ENCODE data around the gene EPHA10.

Gene EPHA10

DNA sequence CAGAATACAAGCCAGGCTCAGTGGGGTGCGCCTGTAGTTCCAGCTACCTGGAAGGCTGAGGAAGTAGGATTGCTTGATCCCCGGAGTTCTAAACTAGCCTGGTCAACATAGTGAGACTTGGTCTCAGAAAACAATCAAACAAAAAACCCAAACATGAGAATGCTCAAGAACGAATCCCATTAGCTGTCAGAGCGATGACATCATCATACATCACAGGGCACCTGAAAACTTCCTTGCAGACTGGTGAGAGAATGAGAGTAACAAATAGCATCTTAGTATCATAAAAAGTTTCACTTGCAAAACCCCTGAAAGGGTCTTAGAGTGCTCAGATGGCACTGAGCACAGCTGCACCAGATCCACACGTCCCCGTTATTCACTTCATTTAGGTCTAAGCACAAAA lies 93.7 kb downstream of the EPHA10 start:
- Histone ChIP-seq H3K4me3 (IDR thresholded peaks at IDR 0.05; ENCODE audit: insufficient read depth, low read depth, low read length) (no peak overlapping the region), H3K4me1 (ENCODE audit: low read depth, poor library complexity, severe bottlenecking) (peaks cover 15% of the 10 kb centered on the region), H3K4me2 (no peak overlapping the region), H3K27ac (no peak overlapping the region), H2AFZ (ENCODE audit: low read depth) (no peak overlapping the region), H3K79me2 (ENCODE audit: insufficient read depth, low read depth) (no peaks in the 10 kb centered on the region), H4K20me1 (ENCODE audit: insufficient read depth) (no peaks in the 10 kb centered on the region), H3K36me3 (ENCODE audit: insufficient read depth) (no peaks in the 10 kb centered on the region), H3K9ac (no peak overlapping the region), H3K27me3 (ENCODE audit: insufficient read depth, low read depth) (peaks cover 9% of the 10 kb centered on the region; the same call in 1 of the 2 replicates)
- TF ChIP-seq, protein P1, sequence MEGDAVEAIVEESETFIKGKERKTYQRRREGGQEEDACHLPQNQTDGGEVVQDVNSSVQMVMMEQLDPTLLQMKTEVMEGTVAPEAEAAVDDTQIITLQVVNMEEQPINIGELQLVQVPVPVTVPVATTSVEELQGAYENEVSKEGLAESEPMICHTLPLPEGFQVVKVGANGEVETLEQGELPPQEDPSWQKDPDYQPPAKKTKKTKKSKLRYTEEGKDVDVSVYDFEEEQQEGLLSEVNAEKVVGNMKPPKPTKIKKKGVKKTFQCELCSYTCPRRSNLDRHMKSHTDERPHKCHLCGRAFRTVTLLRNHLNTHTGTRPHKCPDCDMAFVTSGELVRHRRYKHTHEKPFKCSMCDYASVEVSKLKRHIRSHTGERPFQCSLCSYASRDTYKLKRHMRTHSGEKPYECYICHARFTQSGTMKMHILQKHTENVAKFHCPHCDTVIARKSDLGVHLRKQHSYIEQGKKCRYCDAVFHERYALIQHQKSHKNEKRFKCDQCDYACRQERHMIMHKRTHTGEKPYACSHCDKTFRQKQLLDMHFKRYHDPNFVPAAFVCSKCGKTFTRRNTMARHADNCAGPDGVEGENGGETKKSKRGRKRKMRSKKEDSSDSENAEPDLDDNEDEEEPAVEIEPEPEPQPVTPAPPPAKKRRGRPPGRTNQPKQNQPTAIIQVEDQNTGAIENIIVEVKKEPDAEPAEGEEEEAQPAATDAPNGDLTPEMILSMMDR (conservative IDR thresholded peaks at IDR 0.05; ENCODE audit: low read depth, low read length) = no peak

DNA sequence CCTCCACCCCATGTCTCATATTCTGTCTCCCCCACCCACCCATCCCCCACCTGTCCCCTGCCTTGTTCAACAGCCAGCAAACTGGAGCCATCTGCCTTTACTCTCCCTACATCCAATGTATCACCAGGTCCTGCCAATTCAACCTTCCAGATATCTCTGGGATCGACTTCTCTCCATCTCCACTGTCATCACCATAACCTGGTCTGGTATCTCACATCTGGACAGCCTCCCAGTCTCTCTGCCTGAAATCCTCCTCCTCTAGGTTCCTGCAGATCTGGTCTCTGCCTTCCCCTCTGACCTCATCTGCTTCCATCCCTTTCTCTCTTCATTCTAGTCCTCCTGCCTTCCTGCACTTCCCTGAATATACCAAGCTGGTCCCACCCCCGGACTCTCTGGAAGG lies 94.8 kb downstream of the EPHA10 start:
- TF ChIP-seq, protein P1 (conservative IDR thresholded peaks at IDR 0.05; ENCODE audit: low read depth, low read length) = no peak

DNA sequence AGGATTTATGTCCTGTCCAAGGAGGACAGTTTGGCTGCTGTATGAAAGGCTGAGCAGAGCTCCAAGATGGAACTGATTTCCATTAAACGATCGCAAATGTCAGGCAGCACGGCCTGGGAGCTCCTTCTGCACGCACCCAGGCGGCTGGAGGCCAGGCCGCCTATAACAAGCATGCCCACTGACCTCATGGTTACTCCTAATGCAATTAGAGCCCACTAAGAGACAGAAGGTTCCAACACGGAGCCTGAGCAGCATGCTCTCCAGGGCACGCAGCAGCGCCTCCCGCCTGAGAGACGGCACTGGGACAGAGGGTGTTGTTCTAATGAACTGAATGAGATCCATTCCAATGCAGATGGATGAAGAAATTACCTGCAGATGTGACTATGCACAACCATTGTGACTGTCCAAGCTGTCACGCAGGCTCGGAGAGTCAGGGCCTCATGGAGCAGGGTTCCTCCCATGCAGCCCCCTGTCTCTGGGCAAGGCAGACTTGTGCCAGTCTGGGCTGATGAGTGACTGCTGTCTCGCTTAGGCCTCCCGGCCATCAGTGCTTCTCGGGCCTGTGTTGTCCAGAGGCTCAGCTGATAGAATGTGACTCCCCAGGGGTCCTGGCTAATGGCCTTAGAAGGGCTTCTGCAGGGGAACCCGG lies 97.8 kb downstream of the EPHA10 start:
- H3K27ac ChIP-seq = no peak overlapping the region
- H4K20me1 ChIP-seq (ENCODE audit: insufficient read depth) = no peaks in the 10 kb centered on the region
- no peaks in the 10 kb centered on the region for H3K36me3 ChIP-seq (ENCODE audit: insufficient read depth)
- H3K4me1 ChIP-seq (ENCODE audit: low read depth, poor library complexity, severe bottlenecking) = no peaks in the 10 kb centered on the region
- no peak overlapping the region for H3K4me3 ChIP-seq (IDR thresholded peaks at IDR 0.05; ENCODE audit: insufficient read depth, low read depth, low read length)
- no peaks in the 10 kb centered on the region for H3K79me2 ChIP-seq (ENCODE audit: insufficient read depth, low read depth)
- TF ChIP-seq, protein P1 (conservative IDR thresholded peaks at IDR 0.05; ENCODE audit: low read depth, low read length) = no peak
- no peak overlapping the region for H3K9ac ChIP-seq
- no peak overlapping the region for H3K4me2 ChIP-seq
- H3K27me3 ChIP-seq (ENCODE audit: insufficient read depth, low read depth) = peaks cover 9% of the 10 kb centered on the region; the same call in 1 of the 2 replicates
- H2AFZ ChIP-seq (ENCODE audit: low read depth) = no peak overlapping the region

More for the DNA sequence above, 94.8 kb downstream of the EPHA10 start:
- Histone ChIP-seq H4K20me1 (ENCODE audit: insufficient read depth) (no peaks in the 10 kb centered on the region), H3K27me3 (ENCODE audit: insufficient read depth, low read depth) (peaks cover 9% of the 10 kb centered on the region; the same call in 1 of the 2 replicates), H3K4me2 (no peak overlapping the region), H3K4me1 (ENCODE audit: low read depth, poor library complexity, severe bottlenecking) (peaks cover 4% of the 10 kb centered on the region), H3K27ac (no peak overlapping the region), H3K36me3 (ENCODE audit: insufficient read depth) (no peaks in the 10 kb centered on the region), H3K79me2 (ENCODE audit: insufficient read depth, low read depth) (no peaks in the 10 kb centered on the region), H2AFZ (ENCODE audit: low read depth) (no peak overlapping the region), H3K9ac (no peak overlapping the region), H3K4me3 (IDR thresholded peaks at IDR 0.05; ENCODE audit: insufficient read depth, low read depth, low read length) (no peak overlapping the region)

DNA sequence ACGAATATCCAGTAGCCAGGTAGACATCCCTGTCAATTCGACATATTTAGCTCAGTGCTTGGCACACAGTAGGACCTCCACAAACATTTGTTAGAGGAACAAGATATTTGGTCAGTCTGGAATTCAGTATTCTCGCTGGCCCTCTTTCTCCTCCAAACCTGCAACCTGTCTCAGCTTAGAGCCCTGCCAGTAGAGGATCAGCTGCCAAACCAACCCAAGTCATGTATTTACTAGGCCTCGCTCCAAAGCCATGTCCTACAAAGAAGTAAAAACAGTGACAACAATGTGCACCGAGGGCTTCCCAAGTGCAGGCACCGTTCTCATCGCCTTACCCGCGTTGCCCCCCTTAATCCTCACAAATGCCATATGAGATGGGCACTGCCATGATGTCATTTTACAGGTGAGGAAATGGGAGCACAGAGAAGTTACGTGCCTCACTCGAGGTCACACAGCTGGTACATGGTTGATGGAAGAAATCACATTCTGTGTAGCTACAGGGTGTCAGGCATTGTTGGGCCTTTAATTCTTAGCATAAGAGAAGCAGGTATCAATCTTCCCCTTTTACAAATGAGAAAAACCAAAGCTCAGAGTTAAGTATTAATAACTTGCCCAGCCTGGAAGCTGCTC lies 98.6 kb downstream of the EPHA10 start:
- H3K4me3 ChIP-seq (IDR thresholded peaks at IDR 0.05; ENCODE audit: insufficient read depth, low read depth, low read length) = no peak overlapping the region
- no peak overlapping the region for H3K9ac ChIP-seq
- no peak overlapping the region for H2AFZ ChIP-seq (ENCODE audit: low read depth)
- H3K27me3 ChIP-seq (ENCODE audit: insufficient read depth, low read depth) = peaks cover 9% of the 10 kb centered on the region; the same call in 1 of the 2 replicates
- TF ChIP-seq, protein P1 (conservative IDR thresholded peaks at IDR 0.05; ENCODE audit: low read depth, low read length) = no peak
- no peaks in the 10 kb centered on the region for H3K36me3 ChIP-seq (ENCODE audit: insufficient read depth)
- H3K79me2 ChIP-seq (ENCODE audit: insufficient read depth, low read depth) = no peaks in the 10 kb centered on the region
- H4K20me1 ChIP-seq (ENCODE audit: insufficient read depth) = no peaks in the 10 kb centered on the region
- H3K4me1 ChIP-seq (ENCODE audit: low read depth, poor library complexity, severe bottlenecking) = no peaks in the 10 kb centered on the region
- no peak overlapping the region for H3K27ac ChIP-seq
- no peak overlapping the region for H3K4me2 ChIP-seq
